MCF 10A (cell line): ENCODE measurements around the gene ETS2. TPM values are rescaled to one million over a fixed set of nuclear protein-coding genes. Genes with fewer than 3 reads are reported as not detected.

Experiments used
- BruUV-seq: library from RNA; stranded (reverse); fragments of 400-500 nt; replicated peaks from 2 replicates; lab custom pipeline; 2021; lab: Mats Ljungman, UMichigan
- CTCF ChIA-PET: fragments of 300-600 bp; sonication (Branson Sonifier 250); formaldehyde crosslinking; extraction: SDS; loops from one replicate; lab custom pipeline; 2021; ENCODE audit warnings: antibody characterized with exemption, inconsistent platforms; lab: Yijun Ruan, JAX
- POLR2A ChIA-PET: fragments of 300-600, 350-650 bp; sonication (Branson Sonifier 250); formaldehyde crosslinking; extraction: SDS; loops from one replicate; lab custom pipeline; 2020; ENCODE audit warnings: antibody characterized with exemption, inconsistent platforms; lab: Yijun Ruan, JAX
- DNase-seq: peaks from one replicate; pipeline ENCODE4 v3.0.0-alpha.2; 2018; ENCODE audit not compliant: unreplicated experiment
- H3K27ac Mint-ChIP-seq: one replicate; pipeline ENCODE4 v1.8.0; 2022; ENCODE audit warnings: mild to moderate bottlenecking, low read depth, mixed read lengths; ENCODE audit not compliant: unreplicated experiment
- H3K27me3 Mint-ChIP-seq: one replicate; pipeline ENCODE4 v1.8.0; 2022; ENCODE audit warnings: mixed read lengths; ENCODE audit not compliant: insufficient read depth, unreplicated experiment
- H3K36me3 Mint-ChIP-seq: one replicate; pipeline ENCODE4 v1.8.0; 2022; ENCODE audit warnings: mild to moderate bottlenecking, moderate library complexity, mixed read lengths; ENCODE audit not compliant: insufficient read depth, unreplicated experiment
- H3K4me1 Mint-ChIP-seq: one replicate; pipeline ENCODE4 v1.8.0; 2022; ENCODE audit warnings: mixed read lengths; ENCODE audit not compliant: insufficient read depth, unreplicated experiment
- H3K4me3 Mint-ChIP-seq: one replicate; pipeline ENCODE4 v1.8.0; 2022; ENCODE audit warnings: mild to moderate bottlenecking, moderate library complexity, mixed read lengths; ENCODE audit not compliant: unreplicated experiment
- H3K9me3 Mint-ChIP-seq: one replicate; pipeline ENCODE4 v1.8.0; 2022; ENCODE audit warnings: mixed read lengths; ENCODE audit not compliant: unreplicated experiment
- CTCF ChIP-seq: fragments of 200-600 bp; IDR thresholded peaks from one replicate; pipeline ENCODE4 v1.8.0; 2022; ENCODE audit warnings: antibody characterized with exemption, mild to moderate bottlenecking; ENCODE audit not compliant: unreplicated experiment
- intact Hi-C: fragments of 100-400 bp; cut with micrococcal nuclease; formaldehyde crosslinking; loops from 2 replicates; pipeline ENCODE4 v1.14.1; 2022
- total RNA-seq: library from RNA; stranded (reverse); gene quantifications from 2 replicates; pipeline ENCODE4 v1.2.3, GENCODE V29; 2022

Gene ETS2
- total RNA-seq, 1 experiment from 2014 or later: 109 TPM

DNA sequence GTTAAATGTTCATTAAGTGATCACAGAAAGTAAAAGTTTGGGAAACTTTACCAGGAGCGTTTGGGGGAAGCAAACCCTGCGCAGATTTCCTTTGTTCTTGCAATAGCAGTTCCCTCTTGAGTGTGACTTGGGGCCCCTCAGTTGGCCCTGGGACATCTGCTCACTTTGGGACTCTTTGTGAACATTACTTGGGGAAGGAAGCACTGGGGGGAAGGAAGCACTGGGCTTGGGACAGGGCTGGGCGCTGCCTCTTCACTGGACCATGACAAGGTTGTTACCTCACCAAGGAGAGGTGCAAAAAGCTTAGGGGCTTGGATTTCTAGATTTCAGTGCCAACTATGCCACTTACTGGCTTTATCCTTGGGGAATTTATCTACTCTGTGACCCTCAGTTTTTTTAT is 63.5 kb downstream of the ETS2 start:
- BruUV-seq: no TSS peak
- DNase-seq: no peak
- POLR2A ChIA-PET: interaction anchor here (1.0 to 1.5 kb wide), 2 partner anchors 12 to 34 kb away, joined by 3 to 4 read pairs; no protein-coding TSS in a partner anchor
- no peaks in the 10 kb centered on the region for H3K27me3 Mint-ChIP-seq
- H3K36me3 Mint-ChIP-seq: no peaks in the 10 kb centered on the region
- CTCF ChIA-PET: no interaction called here
- H3K27ac Mint-ChIP-seq: no peak overlapping the region
- no peak overlapping the region for H3K4me3 Mint-ChIP-seq
- no peak for TF ChIP-seq CTCF
- H3K4me1 Mint-ChIP-seq: peaks cover 7% of the 10 kb centered on the region
- intact Hi-C loops: no loop called here
- no peaks in the 10 kb centered on the region for H3K9me3 Mint-ChIP-seq

GRCh38 chr21:38869946-38870345 is 64.2 kb downstream of the ETS2 start:
- no peak for DNase-seq
- intact Hi-C loops: no loop called here
- Mint-ChIP-seq H3K36me3 (no peaks in the 10 kb centered on the region), H3K9me3 (no peaks in the 10 kb centered on the region), H3K27me3 (no peaks in the 10 kb centered on the region), H3K27ac (peak overlapping the region; percentile 7), H3K4me3 (no peak overlapping the region), H3K4me1 (peaks cover 7% of the 10 kb centered on the region)
- POLR2A ChIA-PET: interaction anchor here (1.0 to 1.5 kb wide), 2 partner anchors 12 to 34 kb away, joined by 3 to 4 read pairs; no protein-coding TSS in a partner anchor
- no peak for TF ChIP-seq CTCF
- no TSS peak for BruUV-seq
- CTCF ChIA-PET: no interaction called here
